HEK293 (cell line): ENCODE measurements around the gene PIP4K2A.

Experiments
- CTCF ChIA-PET: fragments of 350-600 bp; formaldehyde crosslinking; extraction: SDS; loops from one replicate; lab custom pipeline; 2021; ENCODE audit warnings: antibody characterized with exemption; lab: Yijun Ruan, JAX
- POLR2A ChIA-PET: fragments of 300-600 bp; formaldehyde crosslinking; extraction: SDS; loops from one replicate; lab custom pipeline; 2020; ENCODE audit warnings: antibody characterized with exemption, inconsistent platforms; lab: Yijun Ruan, JAX
- H3K27ac ChIP-seq: fragments of 200-500 bp; sonication (Bioruptor generic); 2 replicates; pipeline ENCODE4 v1.5.1; 2014; ENCODE audit warnings: low read depth, low read length, control low read depth, inconsistent platforms; ENCODE audit errors: extremely low read depth
- H3K36me3 ChIP-seq, 2 experiments: fragments of 200-500 bp in 1 of 2; sonication (Bioruptor generic) in 1 of 2; 1 replicate in 1 of 2; 2 replicates in 1 of 2; pipeline ENCODE4 v1.5.1; 2014 to 2017; ENCODE audit warnings: inconsistent platforms in 2 of 2, low read length in 2 of 2; ENCODE audit not compliant: control insufficient read depth in 2 of 2, insufficient read depth in 1 of 2
- H3K4me1 ChIP-seq: fragments of 200-500 bp; sonication (Bioruptor generic); 2 replicates; pipeline ENCODE4 v1.5.1; 2014; ENCODE audit warnings: mild to moderate bottlenecking, low read length, inconsistent platforms; ENCODE audit not compliant: control insufficient read depth, insufficient read depth
- H3K4me3 ChIP-seq: 2 replicates; pipeline ENCODE4 v1.5.1; 2011; ENCODE audit warnings: low read depth, mild to moderate bottlenecking, control low read depth, low read length, moderate library complexity
- H3K9me3 ChIP-seq: fragments of 200-500 bp; sonication (Bioruptor generic); 2 replicates; pipeline ENCODE4 v1.5.1; 2014; ENCODE audit warnings: low read depth, low read length, inconsistent platforms; ENCODE audit not compliant: control insufficient read depth, insufficient read depth
- ELK4 ChIP-seq: IDR thresholded peaks from 2 replicates; pipeline ENCODE4 v1.6.1; 2011; ENCODE audit warnings: mild to moderate bottlenecking, low read depth, low read length, borderline replicate concordance
- PATZ1 ChIP-seq: fragments of 450-650 bp; formaldehyde crosslinking; IDR thresholded peaks from 2 replicates; pipeline ENCODE4 v1.5.1; 2016; ENCODE audit warnings: missing biosample characterization, missing genetic modification characterization
- YY2 ChIP-seq: fragments of 450-650 bp; formaldehyde crosslinking; IDR thresholded peaks from 2 replicates; pipeline ENCODE4 v1.5.1; 2016; ENCODE audit warnings: missing biosample characterization, missing genetic modification characterization
- ZBTB17 ChIP-seq: fragments of 450-650 bp; formaldehyde crosslinking; IDR thresholded peaks from 2 replicates; pipeline ENCODE4 v1.5.1; 2016; ENCODE audit warnings: missing biosample characterization, missing genetic modification characterization
- ZEB2 ChIP-seq: fragments of 450-650 bp; formaldehyde crosslinking; IDR thresholded peaks from 2 replicates; pipeline ENCODE4 v1.5.1; 2016; ENCODE audit warnings: missing biosample characterization, missing genetic modification characterization
- ZIC2 ChIP-seq: fragments of 450-650 bp; formaldehyde crosslinking; IDR thresholded peaks from 2 replicates; pipeline ENCODE4 v1.5.1; 2016; ENCODE audit warnings: missing biosample characterization, missing genetic modification characterization
- ZNF112 ChIP-seq: fragments of 450-650 bp; formaldehyde crosslinking; IDR thresholded peaks from 2 replicates; pipeline ENCODE4 v1.5.0; 2017; ENCODE audit warnings: missing biosample characterization, missing genetic modification characterization
- ZNF114 ChIP-seq: fragments of 450-650 bp; formaldehyde crosslinking; IDR thresholded peaks from 2 replicates; pipeline ENCODE4 v1.5.0; 2017; ENCODE audit warnings: missing biosample characterization, missing genetic modification characterization
- ZNF175 ChIP-seq: fragments of 450-650 bp; formaldehyde crosslinking; IDR thresholded peaks from 2 replicates; pipeline ENCODE4 v1.5.1; 2016; ENCODE audit warnings: missing biosample characterization, missing genetic modification characterization
- ZNF311 ChIP-seq: fragments of 450-650 bp; formaldehyde crosslinking; IDR thresholded peaks from 2 replicates; pipeline ENCODE4 v1.5.1; 2017; ENCODE audit warnings: missing biosample characterization, missing genetic modification characterization, borderline replicate concordance
- ZNF362 ChIP-seq: fragments of 450-650 bp; formaldehyde crosslinking; IDR thresholded peaks from 2 replicates; pipeline ENCODE4 v1.5.1; 2016; ENCODE audit warnings: missing biosample characterization, missing genetic modification characterization
- ZNF366 ChIP-seq: fragments of 450-650 bp; formaldehyde crosslinking; conservative IDR thresholded peaks from 2 replicates; pipeline ENCODE4 v1.5.1; 2016; ENCODE audit warnings: missing biosample characterization, missing genetic modification characterization
- ZNF398 ChIP-seq: fragments of 450-650 bp; formaldehyde crosslinking; IDR thresholded peaks from 2 replicates; pipeline ENCODE4 v1.5.1; 2017; ENCODE audit warnings: missing biosample characterization, missing genetic modification characterization
- ZNF426 ChIP-seq: fragments of 450-650 bp; formaldehyde crosslinking; IDR thresholded peaks from 2 replicates; pipeline ENCODE4 v1.5.1; 2017; ENCODE audit warnings: missing biosample characterization, missing genetic modification characterization, mild to moderate bottlenecking, inconsistent platforms, moderate library complexity
- ZNF513 ChIP-seq: fragments of 450-650 bp; IDR thresholded peaks from 2 replicates; pipeline ENCODE4 v1.5.1; 2018; ENCODE audit warnings: missing biosample characterization, missing genetic modification characterization
- ZNF544 ChIP-seq: fragments of 450-650 bp; formaldehyde crosslinking; IDR thresholded peaks from 2 replicates; pipeline ENCODE4 v1.5.0; 2017; ENCODE audit warnings: missing biosample characterization, missing genetic modification characterization
- ZNF560 ChIP-seq: fragments of 450-650 bp; formaldehyde crosslinking; IDR thresholded peaks from 2 replicates; pipeline ENCODE4 v1.5.1; 2017; ENCODE audit warnings: missing biosample characterization, missing genetic modification characterization, borderline replicate concordance
- ZNF626 ChIP-seq: fragments of 450-650 bp; sonication (Bioruptor Pico); formaldehyde crosslinking; IDR thresholded peaks from 2 replicates; pipeline ENCODE4 v1.5.1; 2018; ENCODE audit warnings: missing biosample characterization, missing genetic modification characterization, inconsistent platforms
- ZNF670 ChIP-seq: fragments of 450-650 bp; formaldehyde crosslinking; IDR thresholded peaks from 2 replicates; pipeline ENCODE4 v1.5.1; 2016; ENCODE audit warnings: missing biosample characterization, missing genetic modification characterization, low read depth
- ZSCAN18 ChIP-seq: fragments of 450-650 bp; formaldehyde crosslinking; IDR thresholded peaks from 2 replicates; pipeline ENCODE4 v1.5.1; 2016; ENCODE audit warnings: missing biosample characterization, missing genetic modification characterization

The PIP4K2A gene

GRCh38 chr10:22643775-22644174 lies 70.6 kb downstream of the PIP4K2A start (continued):
- TF ChIP-seq ZNF398 (tag by site-specific recombination) (no peak), ELK4 (no peak), ZNF175 (tag by site-specific recombination) (no peak), ZNF426 (tag by site-specific recombination) (no peak), ZNF114 (tag by site-specific recombination) (no peak), ZNF670 (tag by site-specific recombination) (no peak), ZBTB17 (tag by site-specific recombination) (no peak), ZEB2 (tag by site-specific recombination) (no peak), ZSCAN18 (tag by site-specific recombination) (no peak), ZNF366 (tag by site-specific recombination) (no peak), YY2 (tag by site-specific recombination) (no peak), ZNF112 (tag by site-specific recombination) (no peak)

- no peak overlapping the region for H3K27ac ChIP-seq
- no peak overlapping the region for H3K4me3 ChIP-seq
- peaks cover 11% of the 10 kb centered on the region; the same call in 1 of the 2 replicates for H3K4me1 ChIP-seq
- TF ChIP-seq ZNF544 (tag by site-specific recombination), result no peak
- no peak for TF ChIP-seq ZNF426 (tag by site-specific recombination)
- TF ChIP-seq ZNF626 (tag by site-specific recombination), result no peak
- no peak for TF ChIP-seq ZNF513 (tag by site-specific recombination)
- TF ChIP-seq ZNF362 (tag by site-specific recombination), result no peak
- no peak for TF ChIP-seq ZNF311 (tag by site-specific recombination)
- no peak for TF ChIP-seq ZNF560 (tag by site-specific recombination)
- no peak for TF ChIP-seq ZIC2
- no peak for TF ChIP-seq ZNF398 (tag by site-specific recombination)
- no peak for TF ChIP-seq PATZ1 (tag by site-specific recombination)
- TF ChIP-seq ELK4, result no peak
- POLR2A ChIA-PET, result no interaction called here
- CTCF ChIA-PET, result interaction anchor here (0.6 kb wide), 1 partner anchor 18 kb away, joined by 3 read pairs; no protein-coding TSS in a partner anchor
- no peaks in the 10 kb centered on the region for H3K36me3 ChIP-seq
- no peaks in the 10 kb centered on the region for H3K9me3 ChIP-seq
These were observed 71.3 kb downstream of the PIP4K2A start for GRCh38 chr10:22643116-22643515.
